Activated CD4-positive, alpha-beta memory T cell treated with anti-CD3 and anti-CD28 coated beads for 36 hours (primary cell): Measurements from ENCODE around the gene RBL2. TPM values are rescaled to one million over a fixed set of nuclear protein-coding genes. Genes with fewer than 3 reads are reported as not detected.

Source experiments
- CTCF ChIA-PET: fragments of 350-600 bp; sonication (Branson Sonifier 250); formaldehyde crosslinking; loops from one replicate; lab custom pipeline; 2021; ENCODE audit warnings: antibody characterized with exemption, inconsistent platforms; lab: Charles Lee
- POLR2A ChIA-PET: fragments of 350-600 bp; sonication (Branson Sonifier 250); formaldehyde crosslinking; loops from one replicate; lab custom pipeline; 2021; ENCODE audit warnings: antibody characterized with exemption; lab: Charles Lee
- DNase-seq: peaks from one replicate; pipeline ENCODE4 v3.0.0-alpha.2; 2020
- H3K27ac Mint-ChIP-seq: one replicate; pipeline ENCODE4 v1.8.0; 2021; ENCODE audit warnings: mixed read lengths
- H3K27me3 Mint-ChIP-seq: one replicate; pipeline ENCODE4 v1.8.0; 2021; ENCODE audit warnings: mixed read lengths
- H3K36me3 Mint-ChIP-seq: one replicate; pipeline ENCODE4 v1.8.0; 2021; ENCODE audit warnings: mixed read lengths
- H3K4me1 Mint-ChIP-seq: one replicate; pipeline ENCODE4 v1.8.0; 2021; ENCODE audit warnings: low read depth, mixed read lengths
- H3K4me3 Mint-ChIP-seq: one replicate; pipeline ENCODE4 v1.8.0; 2021; ENCODE audit warnings: mild to moderate bottlenecking, mixed read lengths
- H3K9me3 Mint-ChIP-seq: one replicate; pipeline ENCODE4 v1.8.0; 2021; ENCODE audit warnings: mixed read lengths
- intact Hi-C: fragments of 100-400 bp; cut with micrococcal nuclease; formaldehyde crosslinking; loops from one replicate; pipeline ENCODE4 v1.15.1; 2023
- total RNA-seq, 2 experiments: library from RNA; stranded (reverse); gene quantifications; one replicate each; pipeline ENCODE4 v1.2.3, GENCODE V29; 2021

The RBL2 gene
- total RNA-seq, 2 experiments from 2014 or later: 79.9 to 84.6 TPM

DNA sequence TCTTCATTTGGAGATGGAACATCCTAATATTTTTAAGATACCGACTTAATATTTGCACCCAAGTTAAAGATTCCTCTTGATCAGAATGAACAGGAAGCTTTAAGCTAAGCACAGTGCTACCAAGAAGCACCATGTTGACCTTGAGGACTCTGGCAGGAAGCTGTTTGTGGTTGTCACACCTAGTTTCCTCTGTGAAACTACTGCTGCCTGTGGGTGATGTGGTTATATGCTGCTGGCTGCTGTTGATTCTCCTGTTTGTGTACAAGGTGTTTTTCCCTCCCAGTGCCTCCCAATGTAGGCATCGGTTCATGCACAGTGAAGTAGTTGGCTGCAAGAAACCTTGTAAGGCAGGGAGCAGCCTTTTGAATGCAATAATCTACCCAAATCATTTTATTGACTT is 23.4 kb downstream of the RBL2 start:
- DNase-seq: peak; percentile 81
- ChIA-PET POLR2A (interaction anchor here (1.0 to 1.6 kb wide), 3 partner anchors 13 to 41 kb away, joined by 4 to 7 read pairs (median 4); partner anchors contain the start of gene RBL2), CTCF (interaction anchor here (1.0 to 1.3 kb wide), 2 partner anchors 9 to 12 kb away, joined by 4 to 5 read pairs; no protein-coding TSS in a partner anchor)
- intact Hi-C loops: loop anchor here (1.0 to 10.0 kb wide), 5 partner anchors 22 to 1467 kb away; partner anchors contain the start of gene AKTIP
- Mint-ChIP-seq H3K27ac (peak overlapping the region; percentile 87), H3K4me1 (peaks cover 84% of the 10 kb centered on the region), H3K36me3 (peaks cover 61% of the 10 kb centered on the region), H3K9me3 (no peaks in the 10 kb centered on the region), H3K27me3 (no peaks in the 10 kb centered on the region), H3K4me3 (peak overlapping the region; percentile 56)

DNA sequence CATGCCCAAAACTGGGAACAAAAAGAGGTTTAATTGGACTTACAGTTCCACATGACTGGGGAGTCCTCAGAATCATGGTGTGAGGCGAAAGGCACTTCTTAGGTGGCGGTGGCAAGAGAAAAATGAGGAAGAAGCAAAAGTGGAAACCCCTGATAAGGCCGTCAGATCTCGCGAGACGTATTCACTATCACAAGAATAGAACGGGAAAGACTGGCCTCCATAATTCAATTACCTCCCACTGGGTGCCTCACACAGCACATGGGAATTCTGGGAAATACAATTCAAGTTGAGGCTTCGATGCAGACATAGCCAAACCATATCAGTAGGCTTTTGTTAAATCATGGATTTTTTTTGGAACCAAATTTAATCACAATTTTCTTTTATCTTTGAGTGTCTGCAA is 24.4 kb downstream of the RBL2 start:
- Mint-ChIP-seq H3K36me3 (peaks cover 65% of the 10 kb centered on the region), H3K4me3 (no peak overlapping the region), H3K9me3 (no peaks in the 10 kb centered on the region), H3K27me3 (no peaks in the 10 kb centered on the region), H3K4me1 (peaks cover 80% of the 10 kb centered on the region), H3K27ac (peak overlapping the region; percentile 49)
- ChIA-PET CTCF (no interaction called here), POLR2A (no interaction called here)
- DNase-seq: no peak
- intact Hi-C loops: loop anchor here (10.0 kb wide), 1 partner anchor 1466 kb away; no protein-coding TSS in a partner anchor

DNA sequence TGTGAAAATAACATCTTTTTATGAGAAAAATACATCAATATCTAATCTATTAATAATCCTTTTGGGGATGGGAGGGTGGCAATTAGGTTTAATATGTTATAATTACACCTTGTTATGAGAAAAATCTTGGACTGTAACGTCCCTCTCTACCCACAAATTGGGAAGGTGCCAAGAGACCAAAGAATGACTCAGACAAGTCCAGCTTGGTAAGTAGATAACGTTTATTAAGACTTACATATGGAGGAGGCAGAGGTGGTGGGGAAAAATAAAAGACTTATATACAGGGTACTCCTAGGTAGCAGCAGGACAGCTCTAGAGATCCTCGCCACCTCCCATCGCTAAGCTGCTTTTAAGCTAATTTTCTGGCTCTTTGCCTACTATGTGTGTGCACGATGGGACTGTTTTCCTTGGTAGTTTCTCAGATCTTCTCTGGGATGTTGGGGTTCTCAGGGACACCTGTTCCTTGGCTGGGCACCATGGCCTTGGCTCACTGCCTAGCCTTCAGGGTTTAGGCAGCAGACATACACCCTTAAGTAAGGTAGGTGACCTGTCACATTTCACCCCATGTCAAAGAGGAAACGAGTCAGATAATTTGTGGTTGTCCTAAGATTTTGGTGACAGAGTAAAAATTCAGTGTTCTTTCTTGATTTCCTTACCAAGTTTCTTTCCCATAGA is 31.5 kb downstream of the RBL2 start:
- peaks cover 23% of the 10 kb centered on the region for H3K4me1 Mint-ChIP-seq
- POLR2A ChIA-PET: no interaction called here
- intact Hi-C loops: no loop called here
- H3K27me3 Mint-ChIP-seq: no peaks in the 10 kb centered on the region
- H3K9me3 Mint-ChIP-seq: no peaks in the 10 kb centered on the region
- no peak overlapping the region for H3K4me3 Mint-ChIP-seq
- DNase-seq: no peak
- CTCF ChIA-PET: interaction anchor here (1.2 kb wide), 1 partner anchor 411 kb away, joined by 3 read pairs; no protein-coding TSS in a partner anchor
- H3K27ac Mint-ChIP-seq: peak overlapping the region; percentile 58
- peaks cover 49% of the 10 kb centered on the region for H3K36me3 Mint-ChIP-seq

DNA sequence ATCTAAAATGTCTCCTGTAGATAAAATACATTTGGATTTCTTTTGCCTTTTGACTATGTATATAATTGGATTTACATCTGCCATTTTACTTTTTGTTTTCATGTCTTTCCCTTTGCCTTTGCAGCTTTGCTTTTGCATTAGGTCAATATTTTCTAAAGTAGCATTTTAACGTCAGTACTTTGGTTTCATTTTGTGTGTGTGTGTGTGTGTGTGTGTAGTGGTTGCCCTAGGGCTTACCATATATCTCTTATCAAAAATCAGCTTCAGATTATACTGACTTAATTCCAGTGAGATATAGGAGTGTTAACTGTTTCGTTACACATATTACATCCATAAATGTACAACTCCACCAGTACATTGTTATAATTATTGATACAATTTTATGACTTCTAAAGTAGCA is 42.6 kb downstream of the RBL2 start:
- no peak for DNase-seq
- Mint-ChIP-seq H3K4me1 (peaks cover 33% of the 10 kb centered on the region), H3K27me3 (no peaks in the 10 kb centered on the region), H3K9me3 (peaks cover 2% of the 10 kb centered on the region), H3K36me3 (peaks cover 71% of the 10 kb centered on the region), H3K27ac (peak overlapping the region; percentile 14), H3K4me3 (no peak overlapping the region)
- POLR2A ChIA-PET: no interaction called here
- CTCF ChIA-PET: no interaction called here
- intact Hi-C loops: loop anchor here (2.0 kb wide), 1 partner anchor 26 kb away; the partner anchor contains the start of gene AKTIP

DNA sequence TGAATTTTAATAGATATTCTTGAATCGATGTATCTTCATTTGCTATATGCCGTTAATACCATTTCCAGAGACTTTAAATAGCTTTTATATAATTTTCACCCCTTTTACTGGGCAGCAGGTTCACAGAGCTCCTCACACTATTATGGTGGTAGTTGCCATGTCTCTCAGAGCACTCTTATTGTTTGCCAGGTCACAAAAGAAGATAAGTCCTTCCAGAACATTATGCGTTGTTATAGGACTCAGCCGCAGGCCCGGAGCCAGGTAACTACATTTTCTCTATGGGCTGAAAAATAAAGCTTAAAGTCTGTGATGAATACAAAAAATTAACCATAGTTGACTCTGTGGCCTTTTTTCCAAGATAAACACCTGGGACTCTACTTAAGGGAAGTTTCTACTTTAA is 44.7 kb downstream of the RBL2 start:
- ChIA-PET POLR2A (no interaction called here), CTCF (no interaction called here)
- intact Hi-C loops: no loop called here
- no peak overlapping the region for H3K27ac Mint-ChIP-seq
- no peaks in the 10 kb centered on the region for H3K27me3 Mint-ChIP-seq
- peaks cover 71% of the 10 kb centered on the region for H3K36me3 Mint-ChIP-seq
- no peak overlapping the region for H3K4me3 Mint-ChIP-seq
- peaks cover 41% of the 10 kb centered on the region for H3K4me1 Mint-ChIP-seq
- H3K9me3 Mint-ChIP-seq: peaks cover 5% of the 10 kb centered on the region
- no peak for DNase-seq

DNA sequence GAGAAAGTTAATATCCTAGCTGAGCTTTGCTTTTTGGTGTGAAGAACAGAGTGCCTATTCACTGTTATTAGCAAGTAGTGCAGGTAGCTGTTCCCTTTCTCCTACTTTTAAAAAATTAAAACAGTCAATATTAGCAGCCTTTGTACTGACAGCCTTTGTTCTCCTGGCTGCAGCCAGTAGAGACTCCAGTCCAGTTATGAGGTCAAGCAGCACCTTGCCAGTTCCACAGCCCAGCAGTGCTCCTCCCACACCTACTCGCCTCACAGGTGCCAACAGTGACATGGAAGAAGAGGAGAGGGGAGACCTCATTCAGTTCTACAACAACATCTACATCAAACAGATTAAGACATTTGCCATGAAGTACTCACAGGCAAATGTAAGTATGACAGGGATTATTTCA is 46.1 kb downstream of the RBL2 start:
- H3K4me3 Mint-ChIP-seq: no peak overlapping the region
- H3K36me3 Mint-ChIP-seq: peaks cover 77% of the 10 kb centered on the region
- DNase-seq: no peak
- intact Hi-C loops: no loop called here
- H3K27ac Mint-ChIP-seq: no peak overlapping the region
- H3K9me3 Mint-ChIP-seq: peaks cover 16% of the 10 kb centered on the region
- H3K4me1 Mint-ChIP-seq: peaks cover 35% of the 10 kb centered on the region
- POLR2A ChIA-PET: no interaction called here
- CTCF ChIA-PET: interaction anchor here (1.1 kb wide), 1 partner anchor 13 kb away, joined by 3 read pairs; no protein-coding TSS in a partner anchor
- no peaks in the 10 kb centered on the region for H3K27me3 Mint-ChIP-seq

DNA sequence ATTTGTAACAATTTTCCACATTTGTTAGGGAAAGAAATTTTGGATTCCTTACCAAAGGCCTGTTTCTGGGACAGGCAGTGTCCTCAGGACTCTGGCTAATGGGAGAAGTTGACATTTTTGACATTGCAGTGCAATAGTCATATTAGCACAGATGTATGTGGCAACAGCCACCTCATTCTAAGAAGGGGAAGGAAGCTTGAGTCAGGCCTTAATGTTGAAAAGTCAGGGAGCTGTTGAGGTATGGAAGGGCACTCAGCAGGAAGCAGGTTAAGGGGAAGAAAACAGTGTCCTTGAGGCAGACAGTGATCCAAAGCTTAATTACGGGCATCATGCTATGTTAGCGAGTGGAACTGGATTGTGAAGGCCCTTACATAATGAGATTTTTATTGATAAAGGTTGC is 47.9 kb downstream of the RBL2 start:
- Mint-ChIP-seq H3K4me1 (peaks cover 23% of the 10 kb centered on the region), H3K36me3 (peaks cover 83% of the 10 kb centered on the region), H3K4me3 (no peak overlapping the region), H3K27ac (peak overlapping the region; percentile 67), H3K27me3 (no peaks in the 10 kb centered on the region), H3K9me3 (peaks cover 34% of the 10 kb centered on the region)
- intact Hi-C loops: no loop called here
- CTCF ChIA-PET: no interaction called here
- POLR2A ChIA-PET: no interaction called here
- DNase-seq: no peak

DNA sequence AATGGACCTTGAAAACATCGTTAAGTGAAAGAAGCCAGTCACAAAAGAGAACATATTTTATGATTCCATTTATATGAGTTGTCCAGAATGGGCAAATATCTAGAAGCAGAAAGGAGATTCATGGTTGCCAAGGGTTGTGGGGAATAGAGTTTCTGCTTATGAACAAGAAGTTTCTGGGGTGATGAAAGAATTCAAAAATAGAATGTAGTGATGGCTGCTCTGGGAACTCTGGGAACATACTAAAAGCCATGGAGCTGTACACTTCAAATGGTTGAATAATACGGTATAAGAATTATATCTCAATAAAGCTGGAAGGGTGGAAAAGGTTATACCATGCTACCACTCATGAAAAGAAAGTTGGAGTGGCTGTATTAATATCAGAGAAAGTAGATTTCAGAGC is 50.3 kb downstream of the RBL2 start:
- H3K9me3 Mint-ChIP-seq: peaks cover 38% of the 10 kb centered on the region
- CTCF ChIA-PET: no interaction called here
- H3K36me3 Mint-ChIP-seq: peaks cover 85% of the 10 kb centered on the region
- peaks cover 18% of the 10 kb centered on the region for H3K4me1 Mint-ChIP-seq
- H3K27me3 Mint-ChIP-seq: no peaks in the 10 kb centered on the region
- DNase-seq: no peak
- no peak overlapping the region for H3K4me3 Mint-ChIP-seq
- H3K27ac Mint-ChIP-seq: no peak overlapping the region
- intact Hi-C loops: no loop called here
- POLR2A ChIA-PET: no interaction called here

DNA sequence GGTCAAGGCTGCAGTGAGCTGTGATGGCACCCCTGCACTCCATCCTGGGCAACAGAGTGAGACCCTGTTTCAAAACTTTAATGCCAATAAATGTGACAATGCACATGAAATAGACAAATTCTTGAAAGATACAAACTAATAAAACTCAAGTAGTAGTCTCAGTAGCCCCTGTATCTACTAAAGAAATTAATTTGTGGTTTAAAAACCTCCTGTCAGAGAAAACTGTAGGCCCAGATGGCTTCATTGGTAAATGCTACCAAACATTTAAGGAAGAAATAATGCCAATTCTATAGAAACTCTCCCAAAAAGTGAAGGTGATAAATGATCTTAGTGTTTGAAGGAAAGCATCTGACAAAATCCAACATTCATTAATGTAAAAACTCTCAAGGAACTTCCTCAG is 52.0 kb downstream of the RBL2 start:
- Mint-ChIP-seq H3K36me3 (peaks cover 84% of the 10 kb centered on the region), H3K4me3 (no peak overlapping the region), H3K9me3 (peaks cover 38% of the 10 kb centered on the region), H3K4me1 (peaks cover 27% of the 10 kb centered on the region), H3K27ac (no peak overlapping the region), H3K27me3 (no peaks in the 10 kb centered on the region)
- intact Hi-C loops: no loop called here
- no peak for DNase-seq
- POLR2A ChIA-PET: no interaction called here
- CTCF ChIA-PET: no interaction called here

DNA sequence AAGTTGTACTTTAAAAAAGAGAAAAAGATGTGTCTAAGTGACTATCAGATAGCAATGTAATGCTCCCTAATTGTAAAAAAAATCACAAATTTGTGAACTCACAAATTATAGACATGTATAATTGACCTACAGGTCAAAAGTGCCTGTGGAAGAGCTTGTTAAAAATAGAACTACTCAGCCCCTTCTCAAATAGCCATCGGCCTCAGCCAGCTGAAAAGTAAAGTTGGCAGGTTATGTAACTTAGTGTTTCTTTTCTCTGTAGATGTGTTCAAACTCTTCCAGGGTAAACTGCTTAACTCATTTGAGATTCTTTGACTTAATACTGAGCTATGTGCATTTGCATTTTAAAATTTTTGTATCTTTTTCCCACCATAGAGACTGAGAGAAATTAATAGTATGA is 55.5 kb downstream of the RBL2 start:
- H3K27ac Mint-ChIP-seq: peak overlapping the region; percentile 21
- H3K9me3 Mint-ChIP-seq: peaks cover 28% of the 10 kb centered on the region
- H3K4me1 Mint-ChIP-seq: peaks cover 24% of the 10 kb centered on the region
- no peak for DNase-seq
- intact Hi-C loops: no loop called here
- H3K27me3 Mint-ChIP-seq: no peaks in the 10 kb centered on the region
- no peak overlapping the region for H3K4me3 Mint-ChIP-seq
- POLR2A ChIA-PET: interaction anchor here (1.3 kb wide), 1 partner anchor 13 kb away, joined by 3 read pairs; the partner anchor contains the start of gene AKTIP
- peaks cover 77% of the 10 kb centered on the region for H3K36me3 Mint-ChIP-seq
- CTCF ChIA-PET: no interaction called here

DNA sequence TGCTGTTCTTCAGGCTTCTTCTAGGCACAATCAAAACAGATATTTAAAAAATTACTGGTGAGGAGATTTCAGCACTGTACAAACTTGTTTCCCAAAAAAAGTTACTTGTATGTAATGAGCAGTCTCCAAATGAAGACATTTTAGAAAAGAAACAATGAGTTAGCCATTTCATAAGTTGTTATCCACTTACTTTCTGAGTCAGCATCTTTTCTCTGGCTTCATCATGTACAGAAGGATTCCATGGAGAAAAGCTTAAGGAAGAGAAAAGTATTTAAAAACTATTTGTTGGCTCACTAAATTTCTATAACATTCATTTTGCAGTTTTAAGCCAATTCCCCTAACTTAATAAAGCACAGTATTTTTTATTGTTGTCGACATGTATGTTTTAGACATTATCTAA is 58.2 kb downstream of the RBL2 start:
- Mint-ChIP-seq H3K9me3 (peaks cover 2% of the 10 kb centered on the region), H3K36me3 (peaks cover 69% of the 10 kb centered on the region), H3K4me3 (no peak overlapping the region), H3K27me3 (no peaks in the 10 kb centered on the region), H3K4me1 (peaks cover 32% of the 10 kb centered on the region), H3K27ac (peak overlapping the region; percentile 24)
- intact Hi-C loops: no loop called here
- no peak for DNase-seq
- CTCF ChIA-PET: no interaction called here
- POLR2A ChIA-PET: interaction anchor here (1.5 kb wide), 1 partner anchor 10 kb away, joined by 5 read pairs; the partner anchor contains the start of gene AKTIP

DNA sequence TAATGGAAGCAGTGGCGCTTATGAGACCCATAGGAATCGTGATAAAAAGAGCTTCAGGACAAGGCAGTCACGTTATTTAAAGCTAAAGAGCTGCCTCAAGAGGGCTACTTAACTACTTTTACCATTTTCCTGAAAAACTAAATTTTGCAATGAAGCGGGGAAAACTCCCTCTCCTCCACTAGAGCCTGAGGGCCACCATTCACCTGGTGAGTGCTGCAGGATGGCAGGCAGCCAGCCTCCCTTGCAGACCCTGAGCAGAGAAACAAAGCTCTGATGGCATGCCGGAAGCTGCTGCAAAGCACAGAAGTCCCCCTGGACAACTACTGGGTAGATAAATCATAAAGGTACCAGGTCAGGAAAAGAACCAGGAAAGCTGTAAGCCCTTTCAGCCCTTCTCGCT is 60.4 kb downstream of the RBL2 start:
- no peak overlapping the region for H3K4me3 Mint-ChIP-seq
- peaks cover 40% of the 10 kb centered on the region for H3K4me1 Mint-ChIP-seq
- DNase-seq: no peak
- ChIA-PET CTCF (interaction anchor here (1.1 kb wide), 1 partner anchor 20 kb away, joined by 3 read pairs; no protein-coding TSS in a partner anchor), POLR2A (no interaction called here)
- intact Hi-C loops: no loop called here
- H3K9me3 Mint-ChIP-seq: no peaks in the 10 kb centered on the region
- H3K36me3 Mint-ChIP-seq: peaks cover 64% of the 10 kb centered on the region
- no peaks in the 10 kb centered on the region for H3K27me3 Mint-ChIP-seq
- no peak overlapping the region for H3K27ac Mint-ChIP-seq
